ENCODE measurements around the gene CCSER1. TPM values are rescaled to one million over a fixed set of nuclear protein-coding genes. Genes with fewer than 3 reads are reported as not detected.
"Not testable (repeated sequence)": the region's sequence is repeated elsewhere in the genome, so short reads cannot be mapped to it uniquely, and the experiment has no call there.

CCSER1 gene
- total RNA-seq, 4 donors from 2014 or later: 13.3 to 54.6 (median 34.0) TPM

DNA sequence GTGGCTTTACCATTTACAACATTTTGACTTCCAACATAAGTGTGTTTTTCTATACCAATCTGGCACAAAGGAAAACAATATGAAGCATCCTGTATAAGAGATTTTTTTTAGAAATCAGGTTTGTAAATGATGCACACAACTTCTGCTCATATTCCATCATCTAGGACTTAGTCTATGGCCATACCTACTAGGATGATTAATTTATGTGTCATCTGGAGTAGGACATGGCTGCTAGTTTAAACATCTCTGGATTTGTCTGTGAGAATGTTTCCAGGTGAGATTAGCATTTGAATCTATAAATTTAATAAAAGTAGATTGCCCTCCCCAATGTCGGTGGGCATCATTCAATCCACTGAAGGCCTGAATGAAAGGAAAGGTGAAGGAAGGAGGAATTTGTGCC lies 1493.8 kb downstream of the CCSER1 start:
- 91 to 96% methylated on average over 1 of the region's 1 CpG for WGBS, 2 donors (ENCODE audit: low coverage in 1 of 2)
- TF ChIP-seq, protein P1, sequence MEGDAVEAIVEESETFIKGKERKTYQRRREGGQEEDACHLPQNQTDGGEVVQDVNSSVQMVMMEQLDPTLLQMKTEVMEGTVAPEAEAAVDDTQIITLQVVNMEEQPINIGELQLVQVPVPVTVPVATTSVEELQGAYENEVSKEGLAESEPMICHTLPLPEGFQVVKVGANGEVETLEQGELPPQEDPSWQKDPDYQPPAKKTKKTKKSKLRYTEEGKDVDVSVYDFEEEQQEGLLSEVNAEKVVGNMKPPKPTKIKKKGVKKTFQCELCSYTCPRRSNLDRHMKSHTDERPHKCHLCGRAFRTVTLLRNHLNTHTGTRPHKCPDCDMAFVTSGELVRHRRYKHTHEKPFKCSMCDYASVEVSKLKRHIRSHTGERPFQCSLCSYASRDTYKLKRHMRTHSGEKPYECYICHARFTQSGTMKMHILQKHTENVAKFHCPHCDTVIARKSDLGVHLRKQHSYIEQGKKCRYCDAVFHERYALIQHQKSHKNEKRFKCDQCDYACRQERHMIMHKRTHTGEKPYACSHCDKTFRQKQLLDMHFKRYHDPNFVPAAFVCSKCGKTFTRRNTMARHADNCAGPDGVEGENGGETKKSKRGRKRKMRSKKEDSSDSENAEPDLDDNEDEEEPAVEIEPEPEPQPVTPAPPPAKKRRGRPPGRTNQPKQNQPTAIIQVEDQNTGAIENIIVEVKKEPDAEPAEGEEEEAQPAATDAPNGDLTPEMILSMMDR (IDR thresholded peaks at IDR 0.05): no peak
- TF ChIP-seq POLR2AphosphoS5 (IDR thresholded peaks at IDR 0.05) (no peak), EP300 (IDR thresholded peaks at IDR 0.05; ENCODE audit: low read depth) (no peak), POLR2A (IDR thresholded peaks at IDR 0.05) (no peak)
- no peaks in the 10 kb centered on the region for H3K9me3 ChIP-seq
- no peak overlapping the region for H3K4me3 ChIP-seq
- intact Hi-C loops (cut with DNase I; ENCODE audit: low total_unique reads): no loop called here
- no peaks in the 10 kb centered on the region for H3K27me3 ChIP-seq
- H3K36me3 ChIP-seq: no peaks in the 10 kb centered on the region
- in situ Hi-C loops (cut with MboI; ENCODE audit: low pct_ligation_motif_present in 1 of 4, low pct_unique_long_range_greater_than_20kb in 1 of 4, low sequenced_read_pairs in 3 of 4): no loop called here
- no peaks in the 10 kb centered on the region for H3K4me1 ChIP-seq
- no peak overlapping the region for H3K27ac ChIP-seq
- DNase-seq: no peak

DNA sequence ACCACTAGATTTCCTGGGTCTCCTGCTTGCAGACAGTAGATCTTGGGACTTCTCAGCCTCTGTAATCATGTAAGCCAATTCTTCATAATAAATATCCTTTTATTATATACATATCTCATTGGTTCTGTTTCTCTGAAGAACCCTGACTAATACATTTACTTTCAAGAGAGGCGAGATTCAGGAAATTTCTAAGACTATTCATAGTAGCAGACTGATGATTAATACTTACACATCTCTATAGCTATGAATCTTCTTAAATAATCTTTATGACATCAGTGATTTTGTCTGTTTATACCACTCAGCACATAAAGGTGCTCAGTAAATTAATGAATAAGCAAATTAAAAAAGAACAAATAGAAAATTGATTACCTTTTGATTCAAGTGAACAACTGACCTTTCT lies 1494.3 kb downstream of the CCSER1 start:
- Histone ChIP-seq H3K27ac (no peak overlapping the region), H3K4me1 (no peaks in the 10 kb centered on the region), H3K36me3 (no peaks in the 10 kb centered on the region), H3K9me3 (no peaks in the 10 kb centered on the region), H3K4me3 (no peak overlapping the region), H3K27me3 (no peaks in the 10 kb centered on the region)
- TF ChIP-seq, protein P1 (IDR thresholded peaks at IDR 0.05): no peak
- TF ChIP-seq POLR2A (IDR thresholded peaks at IDR 0.05) (no peak), POLR2AphosphoS5 (IDR thresholded peaks at IDR 0.05) (no peak), EP300 (IDR thresholded peaks at IDR 0.05; ENCODE audit: low read depth) (no peak)
- DNase-seq: no peak
- WGBS, 2 donors (ENCODE audit: low coverage in 1 of 2): 74 to 88% methylated on average over 1 of the region's 1 CpG
- in situ Hi-C loops (cut with MboI; ENCODE audit: low pct_ligation_motif_present in 1 of 4, low pct_unique_long_range_greater_than_20kb in 1 of 4, low sequenced_read_pairs in 3 of 4): no loop called here
- intact Hi-C loops (cut with DNase I; ENCODE audit: low total_unique reads): no loop called here

DNA sequence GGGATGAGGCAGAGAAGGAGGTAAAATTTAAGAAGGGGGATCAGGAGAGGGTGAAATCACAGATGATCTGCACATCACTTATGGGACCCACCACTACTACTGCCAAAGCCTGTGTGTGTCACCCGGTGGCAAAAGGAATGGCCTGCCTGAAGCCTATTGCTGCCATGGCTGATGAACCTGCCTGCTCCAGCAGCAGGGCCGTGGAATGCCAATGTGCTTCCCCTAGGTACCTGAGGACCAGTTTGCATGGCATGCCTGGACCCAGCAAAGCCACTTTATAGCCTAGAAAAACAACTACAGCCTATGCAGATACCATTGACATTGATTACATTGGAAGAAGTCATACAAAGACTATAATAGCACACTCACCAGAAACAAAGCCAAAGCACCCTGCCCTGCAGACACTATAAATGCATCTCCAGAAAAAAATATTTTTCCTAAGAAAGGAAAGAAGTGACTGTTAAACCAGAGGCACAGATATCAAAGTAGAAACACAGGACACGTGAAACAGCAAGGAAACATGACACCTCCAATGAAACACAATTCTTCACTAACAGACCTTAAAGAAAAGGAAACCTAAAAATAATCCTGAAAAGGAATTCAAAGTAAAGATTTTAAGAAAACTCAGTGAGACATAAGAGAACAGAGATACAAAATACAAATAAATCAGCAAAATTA lies 1495.9 kb downstream of the CCSER1 start:
- Histone ChIP-seq H3K4me3 (no peak overlapping the region), H3K9me3 (no peaks in the 10 kb centered on the region), H3K27me3 (no peaks in the 10 kb centered on the region), H3K27ac (no peak overlapping the region), H3K4me1 (no peaks in the 10 kb centered on the region), H3K36me3 (no peaks in the 10 kb centered on the region)
- 71 to 100% methylated on average over 1 to 3 of the region's 3 CpGs for WGBS, 2 donors (ENCODE audit: low coverage in 1 of 2)
- TF ChIP-seq POLR2A (IDR thresholded peaks at IDR 0.05): no peak
- TF ChIP-seq, protein P1 (IDR thresholded peaks at IDR 0.05): no peak
- no peak for TF ChIP-seq EP300 (IDR thresholded peaks at IDR 0.05; ENCODE audit: low read depth)
- no peak for TF ChIP-seq POLR2AphosphoS5 (IDR thresholded peaks at IDR 0.05)
- DNase-seq: no peak
- intact Hi-C loops (cut with DNase I; ENCODE audit: low total_unique reads): no loop called here
- in situ Hi-C loops (cut with MboI; ENCODE audit: low pct_ligation_motif_present in 1 of 4, low pct_unique_long_range_greater_than_20kb in 1 of 4, low sequenced_read_pairs in 3 of 4): no loop called here

DNA sequence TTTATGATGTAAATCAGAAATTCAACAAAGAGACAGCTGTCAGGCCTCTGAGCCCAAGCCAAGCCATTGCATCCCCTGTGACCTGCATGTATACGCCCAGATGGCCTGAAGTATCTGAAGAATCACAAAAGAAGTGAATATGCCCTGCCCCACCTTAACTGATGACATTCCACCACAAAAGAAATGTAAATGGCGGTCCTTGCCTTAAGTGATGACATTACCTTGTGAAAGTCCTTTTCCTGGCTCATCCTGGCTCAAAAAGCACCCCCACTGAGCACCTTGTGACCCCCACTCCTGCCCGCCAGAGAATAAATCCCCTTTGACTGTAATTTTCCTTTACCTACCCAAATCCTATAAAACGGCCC lies 1496.4 kb downstream of the CCSER1 start:
- H3K9me3 ChIP-seq; H3K27me3 ChIP-seq; intact Hi-C loops (cut with DNase I; ENCODE audit: low total_unique reads); DNase-seq; H3K36me3 ChIP-seq; H3K4me3 ChIP-seq; H3K27ac ChIP-seq; in situ Hi-C loops (cut with MboI; ENCODE audit: low pct_ligation_motif_present in 1 of 4, low pct_unique_long_range_greater_than_20kb in 1 of 4, low sequenced_read_pairs in 3 of 4); H3K4me1 ChIP-seq: not testable (repeated sequence)
- WGBS, 2 donors (ENCODE audit: low coverage in 1 of 2): 72 to 89% methylated on average over 2 to 4 of the region's 4 CpGs

DNA sequence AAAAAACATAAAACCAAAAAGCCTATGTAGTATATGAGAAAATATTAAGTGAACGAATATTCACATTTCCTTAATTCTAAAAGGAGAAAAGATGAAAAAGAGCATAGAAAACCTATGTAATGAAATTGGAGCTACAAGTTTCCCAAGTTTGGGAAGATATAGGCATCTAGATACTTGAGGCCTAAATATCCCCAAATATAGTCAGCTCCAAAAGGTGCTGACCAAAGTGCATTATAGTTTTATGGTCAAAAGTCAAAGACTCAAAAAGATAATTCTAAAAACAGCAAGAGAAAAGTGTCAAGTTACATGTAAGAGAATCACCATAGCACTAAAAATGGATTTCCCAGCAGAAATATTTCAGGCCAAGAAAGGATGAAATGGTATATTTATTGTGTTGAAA lies 1502.9 kb downstream of the CCSER1 start:
- Histone ChIP-seq H3K27me3 (no peaks in the 10 kb centered on the region), H3K27ac (no peak overlapping the region), H3K4me3 (no peak overlapping the region), H3K4me1 (no peaks in the 10 kb centered on the region), H3K9me3 (no peaks in the 10 kb centered on the region), H3K36me3 (no peaks in the 10 kb centered on the region)
- in situ Hi-C loops (cut with MboI; ENCODE audit: low pct_ligation_motif_present in 1 of 4, low pct_unique_long_range_greater_than_20kb in 1 of 4, low sequenced_read_pairs in 3 of 4) (no loop called here), intact Hi-C loops (cut with DNase I; ENCODE audit: low total_unique reads) (no loop called here)
- DNase-seq: no peak
- 45 to 58% methylated on average over 1 of the region's 1 CpG for WGBS, 2 donors (ENCODE audit: low coverage in 1 of 2)
- TF ChIP-seq EP300 (IDR thresholded peaks at IDR 0.05; ENCODE audit: low read depth) (no peak), POLR2A (IDR thresholded peaks at IDR 0.05) (no peak), POLR2AphosphoS5 (IDR thresholded peaks at IDR 0.05) (no peak)
- TF ChIP-seq, protein P1 (IDR thresholded peaks at IDR 0.05): no peak
